HFF-Myc (cell line): ENCODE results near the gene SFN.

Source experiments
- DNase-seq: peaks from one replicate; pipeline ENCODE4 v3.0.0-alpha.2; 2011; ENCODE audit warnings: low read depth; ENCODE audit errors: extremely low read depth
- H3K4me3 ChIP-seq: replicated peaks from 2 replicates; pipeline ENCODE4 v1.5.1; 2011; ENCODE audit warnings: low read depth, mild to moderate bottlenecking, control low read depth, low read length
- TF ChIP-seq, protein P1 (sequence below): IDR thresholded peaks from 2 replicates; pipeline ENCODE4 v1.5.1; 2012; ENCODE audit warnings: mild to moderate bottlenecking, low read depth, low read length, control low read depth; ENCODE audit errors: missing control alignments

The SFN gene

DNA sequence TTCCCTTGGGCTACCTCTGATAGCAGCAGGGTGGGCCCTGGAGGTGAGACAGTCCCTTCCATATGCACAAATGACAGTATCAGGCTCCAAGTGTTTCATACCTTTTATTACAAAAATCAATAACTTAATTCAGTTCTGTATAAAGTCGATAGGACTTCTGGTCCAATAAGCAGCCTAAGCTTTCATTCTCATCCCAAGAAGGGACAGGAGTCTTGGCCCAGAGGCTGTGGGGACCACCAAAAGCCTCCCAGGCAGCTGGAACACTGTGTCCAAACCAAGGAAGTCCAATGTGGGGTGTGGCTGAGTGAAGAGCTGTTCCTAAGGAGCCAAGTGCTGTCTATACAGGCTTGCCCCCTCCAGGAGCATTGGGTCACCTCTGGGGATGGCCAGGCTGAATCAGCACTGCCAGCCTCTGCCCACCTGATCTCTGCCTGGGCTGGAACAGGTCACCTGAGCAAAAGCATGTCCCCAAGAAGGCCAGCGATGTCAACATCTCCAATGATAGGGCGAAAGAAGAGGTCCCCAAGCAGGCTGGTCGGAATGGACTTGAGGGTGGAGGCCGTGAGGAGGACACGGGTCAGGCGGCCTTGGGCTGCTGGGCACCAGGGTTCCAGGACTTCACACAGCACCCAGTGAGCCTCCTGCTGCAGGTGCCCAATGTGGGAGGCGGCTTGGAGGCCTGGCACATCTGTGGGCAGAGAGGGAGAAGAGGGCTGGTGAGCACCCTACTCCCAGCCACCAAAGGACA is 48.6 kb downstream of the SFN start:
- H3K4me3 ChIP-seq: no peak overlapping the region
- TF ChIP-seq, protein P1, sequence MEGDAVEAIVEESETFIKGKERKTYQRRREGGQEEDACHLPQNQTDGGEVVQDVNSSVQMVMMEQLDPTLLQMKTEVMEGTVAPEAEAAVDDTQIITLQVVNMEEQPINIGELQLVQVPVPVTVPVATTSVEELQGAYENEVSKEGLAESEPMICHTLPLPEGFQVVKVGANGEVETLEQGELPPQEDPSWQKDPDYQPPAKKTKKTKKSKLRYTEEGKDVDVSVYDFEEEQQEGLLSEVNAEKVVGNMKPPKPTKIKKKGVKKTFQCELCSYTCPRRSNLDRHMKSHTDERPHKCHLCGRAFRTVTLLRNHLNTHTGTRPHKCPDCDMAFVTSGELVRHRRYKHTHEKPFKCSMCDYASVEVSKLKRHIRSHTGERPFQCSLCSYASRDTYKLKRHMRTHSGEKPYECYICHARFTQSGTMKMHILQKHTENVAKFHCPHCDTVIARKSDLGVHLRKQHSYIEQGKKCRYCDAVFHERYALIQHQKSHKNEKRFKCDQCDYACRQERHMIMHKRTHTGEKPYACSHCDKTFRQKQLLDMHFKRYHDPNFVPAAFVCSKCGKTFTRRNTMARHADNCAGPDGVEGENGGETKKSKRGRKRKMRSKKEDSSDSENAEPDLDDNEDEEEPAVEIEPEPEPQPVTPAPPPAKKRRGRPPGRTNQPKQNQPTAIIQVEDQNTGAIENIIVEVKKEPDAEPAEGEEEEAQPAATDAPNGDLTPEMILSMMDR: no peak
- DNase-seq: no peak

DNA sequence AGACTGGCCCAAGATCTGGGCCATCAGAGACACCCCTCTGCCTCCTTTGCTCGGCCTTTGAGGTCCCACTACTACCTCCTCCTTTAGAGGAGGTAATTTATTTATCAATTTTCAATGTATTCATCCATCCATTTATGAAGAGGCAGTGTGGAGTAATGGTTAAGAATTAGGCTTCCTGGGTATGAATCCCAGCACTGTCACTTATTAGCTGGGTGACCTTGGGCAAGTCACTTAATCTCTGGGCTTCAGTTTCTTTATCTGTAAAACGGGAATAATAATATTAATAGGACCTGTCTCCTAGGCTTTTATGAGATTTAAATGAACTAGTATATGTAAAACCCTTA is 49.2 kb downstream of the SFN start:
- TF ChIP-seq, protein P1: no peak

DNA sequence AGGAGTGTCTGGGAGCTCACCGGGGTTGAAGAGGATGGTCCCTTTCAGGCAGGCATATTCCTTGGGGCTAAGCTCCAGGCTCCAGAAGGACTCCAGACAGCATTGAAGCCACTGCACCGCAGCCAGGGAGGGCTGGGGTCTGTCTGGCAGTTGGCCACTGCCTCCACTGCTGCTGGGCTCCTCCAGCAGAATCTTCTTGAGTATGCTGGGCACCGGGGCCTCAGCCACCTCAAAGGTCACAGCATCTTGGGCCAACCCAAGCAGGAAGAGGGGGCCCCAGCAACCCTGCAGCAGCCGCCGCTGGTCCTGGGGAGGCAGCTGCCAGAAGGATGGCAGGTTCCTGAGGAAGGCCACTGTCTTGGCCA is 50.4 kb downstream of the SFN start:
- DNase-seq: no peak
- no peak overlapping the region for H3K4me3 ChIP-seq
- TF ChIP-seq, protein P1: no peak

More for the DNA sequence above, 49.2 kb downstream of the SFN start:
- H3K4me3 ChIP-seq: no peak overlapping the region
- DNase-seq: no peak
